GM12878 (cell line): ENCODE data around the gene COIL. TPM values are rescaled to one million over a fixed set of nuclear protein-coding genes. Genes with fewer than 3 reads are reported as not detected.

Source experiments
- ATAC-seq: fragments of 200-7000 bp; cut with Tn5 transposase; 3 replicates; pipeline ENCODE4 v1.9.1; 2020; ENCODE audit warnings: mild to moderate bottlenecking, moderate library complexity
- BruUV-seq: library from RNA; stranded (reverse); fragments of 400-500 nt; replicated peaks from 2 replicates; lab custom pipeline; 2021; lab: Mats Ljungman, UMichigan
- CTCF ChIA-PET: fragments of 300-600 bp; sonication (Branson Sonifier 250); formaldehyde crosslinking; extraction: SDS; loops from one replicate; lab custom pipeline; 2021; ENCODE audit warnings: inconsistent platforms; lab: Yijun Ruan, JAX
- POLR2A ChIA-PET: fragments of 350-600 bp; formaldehyde crosslinking; extraction: SDS; loops from one replicate; lab custom pipeline; 2021; ENCODE audit warnings: inconsistent platforms; lab: Charles Lee
- RAD21 ChIA-PET: fragments of 300-600 bp; sonication (Branson Sonifier 250); formaldehyde crosslinking; loops from one replicate; lab custom pipeline; 2023; ENCODE audit warnings: antibody characterized with exemption; ENCODE audit not compliant: unreplicated experiment; lab: Charles Lee
- SMC1A ChIA-PET: fragments of 300-600 bp; sonication (Branson Sonifier 250); formaldehyde crosslinking; loops from one replicate; lab custom pipeline; 2023; ENCODE audit not compliant: unreplicated experiment, uncharacterized antibody; lab: Charles Lee
- DNase-seq: peaks from one replicate; pipeline ENCODE4 v3.0.0-alpha.2; 2011; ENCODE audit warnings: low read depth, low spot score
- FAIRE-seq: peaks from 3 replicates; lab custom pipeline; 2011; peaks lifted over from hg19 to GRCh38; lab: Jason Lieb, UNC
- H2AFZ ChIP-seq: 2 replicates; pipeline ENCODE4 v1.6.0; 2011; ENCODE audit warnings: low read depth, low read length, control low read depth; ENCODE audit not compliant: control insufficient read depth
- H3K27ac ChIP-seq: 2 replicates; pipeline ENCODE4 v1.5.1; 2011; ENCODE audit warnings: control low read depth; ENCODE audit not compliant: control insufficient read depth, insufficient read depth
- H3K27me3 ChIP-seq, 2 experiments: replicated peaks in 1 of 2; 2 replicates each; pipeline versions ENCODE4 v1.6.0 to v1.6.1; 2011; ENCODE audit warnings: low read length in 1 of 2; ENCODE audit not compliant: control insufficient read depth in 2 of 2, insufficient read depth in 2 of 2
- H3K36me3 ChIP-seq, 2 experiments: 2 replicates each; pipeline ENCODE4 v1.5.1; 2011; ENCODE audit warnings: low read length in 1 of 2; ENCODE audit not compliant: control insufficient read depth in 2 of 2, insufficient read depth in 2 of 2
- H3K4me1 ChIP-seq: 2 replicates; pipeline ENCODE4 v1.6.1; 2011; ENCODE audit warnings: mild to moderate bottlenecking, low read length, moderate library complexity, mixed read lengths; ENCODE audit not compliant: control insufficient read depth, insufficient read depth
- H3K4me2 ChIP-seq: 2 replicates; pipeline ENCODE4 v1.6.0; 2011; ENCODE audit warnings: control low read depth; ENCODE audit not compliant: control insufficient read depth, insufficient read depth
- H3K4me3 ChIP-seq: fragments of 200-600 bp; sonication (generic); 2 replicates; pipeline ENCODE4 v1.5.1; 2016
- H3K79me2 ChIP-seq: 2 replicates; pipeline ENCODE4 v1.6.0; 2011; ENCODE audit warnings: low read length; ENCODE audit not compliant: control insufficient read depth, insufficient read depth
- H3K9ac ChIP-seq: 2 replicates; pipeline ENCODE4 v1.8.0; 2011; ENCODE audit warnings: low read length, control low read depth, mixed read lengths; ENCODE audit not compliant: control insufficient read depth, insufficient read depth
- H3K9me3 ChIP-seq: replicated peaks from 3 replicates; pipeline ENCODE4 v1.5.1; 2011; ENCODE audit warnings: mild to moderate bottlenecking, low read length; ENCODE audit not compliant: control insufficient read depth, insufficient read depth
- H4K20me1 ChIP-seq: 2 replicates; pipeline ENCODE4 v1.6.0; 2011; ENCODE audit not compliant: control insufficient read depth, insufficient read depth
- DPF2 ChIP-seq: fragments of 450-650 bp; IDR thresholded peaks from 2 replicates; pipeline ENCODE4 v1.6.1; 2017; ENCODE audit warnings: mild to moderate bottlenecking
- HSF1 ChIP-seq: fragments of 150-350 bp; IDR thresholded peaks from 2 replicates; pipeline ENCODE4 v1.6.1; 2014; ENCODE audit warnings: mild to moderate bottlenecking, low read depth, low read length
- MEF2A ChIP-seq: IDR thresholded peaks from 2 replicates; pipeline ENCODE4 v1.6.1; 2011; ENCODE audit warnings: low read depth, mild to moderate bottlenecking, low read length, moderate library complexity; ENCODE audit not compliant: insufficient read depth
- RCOR1 ChIP-seq: conservative IDR thresholded peaks from 2 replicates; pipeline ENCODE4 v1.6.1; 2012; ENCODE audit warnings: low read depth, low read length, improper control_type of control experiment
- RELB ChIP-seq: fragments of 450-650 bp; IDR thresholded peaks from 2 replicates; pipeline ENCODE4 v1.6.1; 2017; ENCODE audit warnings: low read depth, mild to moderate bottlenecking, moderate library complexity
- SIX5 ChIP-seq: IDR thresholded peaks from 2 replicates; pipeline ENCODE4 v1.6.1; 2011; ENCODE audit warnings: mild to moderate bottlenecking, low read depth, low read length, moderate library complexity; ENCODE audit not compliant: severe bottlenecking
- SMAD1 ChIP-seq: fragments of 450-650 bp; IDR thresholded peaks from 2 replicates; pipeline ENCODE4 v1.6.1; 2018; ENCODE audit warnings: mild to moderate bottlenecking, low read depth; ENCODE audit not compliant: partially characterized antibody
- TARDBP ChIP-seq: IDR thresholded peaks from 2 replicates; pipeline ENCODE4 v1.6.1; 2016; ENCODE audit warnings: borderline replicate concordance
- TCF7 ChIP-seq: IDR thresholded peaks from 2 replicates; pipeline ENCODE4 v1.6.1; 2014; ENCODE audit warnings: antibody characterized with exemption, borderline replicate concordance
- ZNF384 ChIP-seq: IDR thresholded peaks from 2 replicates; pipeline ENCODE4 v1.6.1; 2012; ENCODE audit warnings: low read depth, mild to moderate bottlenecking, low read length, improper control_type of control experiment, borderline replicate concordance
- WGBS: methylation state at CpG from one replicate; pipeline ENCODE4 v1.1.6; 2016; ENCODE audit warnings: low lambda C conversion rate; ENCODE audit not compliant: insufficient replicate concordance, insufficient coverage; ENCODE audit errors: missing lambda C conversion rate; 5-methylcytosine and 5-hydroxymethylcytosine counted together
- in situ Hi-C: fragments of 300-500 bp; cut with MboI; formaldehyde crosslinking; loops from 9 replicates; pipeline ENCODE4 v1.14.3; 2018; ENCODE audit warnings: mixed read lengths
- intact Hi-C: fragments of 100-400 bp; cut with micrococcal nuclease; formaldehyde crosslinking; loops from one replicate; pipeline ENCODE4 v1.14.2; 2022; ENCODE audit not compliant: unreplicated experiment
- polyA plus RNA-seq, 11 experiments: library from polyadenylated mRNA; depleted of rRNA in 4 of 11; unstranded in 6 of 11; stranded (reverse) in 5 of 11; fragments of >200 nt; fragmentation: Nextera tagmentation in 4 of 11; fragmentation: Illumina TruSeq in 1 of 11; extraction: Ambion mirVana in 4 of 11; extraction: Trizol in 1 of 11; gene quantifications; 1 replicate in 1 of 11; 2 replicates in 10 of 11; pipeline versions ENCODE4 v1.2.1 to v1.2.3, GENCODE V29; 2011 to 2016; ENCODE audit warnings: inconsistent platforms in 2 of 11, missing spikeins in 2 of 11, low read depth in 1 of 11
- total RNA-seq, 4 experiments: library from RNA; depleted of rRNA in 3 of 4; stranded (reverse); fragments of >200 nt in 3 of 4; fragmentation: Illumina TruSeq in 1 of 4; extraction: Trizol in 1 of 4; gene quantifications; 2 replicates each; pipeline versions ENCODE4 v1.2.1 to v1.2.3, GENCODE V29; 2013 to 2021

The COIL gene
- total and polyA plus RNA-seq, 10 of the 15 experiments (the other 5 are each of a cell fraction or from before 2014, with no cell fraction given), result 13.7 to 24.3 (median 17.4) TPM

GRCh38 chr17:56908001-56908542, 52.8 kb downstream of the COIL start (continued):
- 0 out of 2 replicates have a peak, but pooled peaks have one; percentile 33 for TF ChIP-seq RELB
- TF ChIP-seq TCF7, result no peak
- peak; percentile 76 for TF ChIP-seq DPF2
- no peak for TF ChIP-seq ZNF384

- CTCF ChIA-PET, result no interaction called here
- H3K4me1 ChIP-seq, result peaks cover 22% of the 10 kb centered on the region
- H3K9ac ChIP-seq, result no peak overlapping the region
- no peaks in the 10 kb centered on the region for H3K27me3 ChIP-seq
- H3K79me2 ChIP-seq, result peaks cover 62% of the 10 kb centered on the region
- TF ChIP-seq SMAD1, result no peak
- TF ChIP-seq TARDBP, result no peak
- no peak for TF ChIP-seq MEF2A
- TF ChIP-seq SIX5, result no peak
- no peak for TF ChIP-seq RCOR1
- no peak for TF ChIP-seq HSF1
- H3K27ac ChIP-seq, result no peak overlapping the region
- BruUV-seq, result no TSS peak
- POLR2A ChIA-PET, result interaction anchor here (1.0 kb wide), 1 partner anchor 10 kb away, joined by 4 read pairs; no protein-coding TSS in a partner anchor
- DNase-seq (no peak), ATAC-seq (no peak), FAIRE-seq (no peak)
- 92% methylated on average over 5 of the region's 5 CpGs for WGBS
- no peak overlapping the region for H3K4me2 ChIP-seq
- H3K9me3 ChIP-seq, result no peaks in the 10 kb centered on the region
- H3K4me3 ChIP-seq, result no peak overlapping the region
- peaks cover 23% of the 10 kb centered on the region for H4K20me1 ChIP-seq
- intact Hi-C loops (no loop called here), in situ Hi-C loops (no loop called here)
- RAD21 ChIA-PET, result interaction anchor here (0.7 kb wide), 1 partner anchor 885 kb away, joined by 3 read pairs; no protein-coding TSS in a partner anchor
- peaks cover 52 to 63% of the 10 kb centered on the region in 2 experiments for H3K36me3 ChIP-seq
- H2AFZ ChIP-seq, result no peak overlapping the region
- SMC1A ChIA-PET, result no interaction called here
Observed at GRCh38 chr17:56903560-56903959, 57.3 kb downstream of the COIL start.
